Trophoblast cell (in vitro differentiated cells and primary cell): ENCODE data around the gene PMEPA1.

Source experiments
- DNase-seq, 2 donors: peaks; one replicate each; pipeline ENCODE4 v3.0.0-alpha.2; 2016
- H2AFZ ChIP-seq: 2 replicates; pipeline ENCODE4 v1.6.1; 2013; ENCODE audit warnings: low read length, moderate library complexity, mild to moderate bottlenecking; ENCODE audit not compliant: insufficient read depth, poor library complexity
- H2AK5ac ChIP-seq: 2 replicates; pipeline ENCODE4 v1.6.1; 2013; ENCODE audit warnings: mild to moderate bottlenecking, low read length
- H2BK120ac ChIP-seq: 2 replicates; pipeline ENCODE4 v1.6.1; 2013; ENCODE audit warnings: low read length, mild to moderate bottlenecking, moderate library complexity; ENCODE audit not compliant: insufficient read depth, poor library complexity
- H2BK12ac ChIP-seq: 2 replicates; pipeline ENCODE4 v1.6.1; 2013; ENCODE audit warnings: mild to moderate bottlenecking, low read length, moderate library complexity
- H2BK5ac ChIP-seq: 2 replicates; pipeline ENCODE4 v1.6.1; 2013; ENCODE audit warnings: low read length, low read depth, moderate library complexity, mild to moderate bottlenecking; ENCODE audit not compliant: poor library complexity
- H3K14ac ChIP-seq: 2 replicates; pipeline ENCODE4 v1.6.1; 2013; ENCODE audit warnings: mild to moderate bottlenecking, low read length
- H3K18ac ChIP-seq: 2 replicates; pipeline ENCODE4 v1.6.1; 2013; ENCODE audit warnings: mild to moderate bottlenecking, low read length
- H3K23ac ChIP-seq: 2 replicates; pipeline ENCODE4 v1.6.1; 2013; ENCODE audit warnings: low read length
- H3K27ac ChIP-seq: 2 replicates; pipeline ENCODE4 v1.5.1; 2013; ENCODE audit warnings: low read depth, mild to moderate bottlenecking, inconsistent platforms, low read length, moderate library complexity
- H3K27me3 ChIP-seq: 2 replicates; pipeline ENCODE4 v1.6.1; 2013; ENCODE audit warnings: inconsistent platforms, mild to moderate bottlenecking, low read length, moderate library complexity; ENCODE audit not compliant: insufficient read depth
- H3K36me3 ChIP-seq, 2 experiments: 1 replicate in 1 of 2; 2 replicates in 1 of 2; pipeline ENCODE4 v1.6.1; 2013; ENCODE audit warnings: low read length in 2 of 2, mild to moderate bottlenecking in 2 of 2, moderate library complexity in 1 of 2; ENCODE audit not compliant: insufficient read depth in 2 of 2, control insufficient read depth in 1 of 2
- H3K4ac ChIP-seq: 2 replicates; pipeline ENCODE4 v1.6.1; 2013; ENCODE audit warnings: low read depth, mild to moderate bottlenecking, low read length, moderate library complexity
- H3K4me1 ChIP-seq, 2 experiments: 1 replicate in 1 of 2; 2 replicates in 1 of 2; pipeline ENCODE4 v1.6.1; 2013; ENCODE audit warnings: low read length in 2 of 2, mild to moderate bottlenecking in 2 of 2, moderate library complexity in 1 of 2; ENCODE audit not compliant: insufficient read depth in 2 of 2, control insufficient read depth in 1 of 2
- H3K4me2 ChIP-seq: 2 replicates; pipeline ENCODE4 v1.6.1; 2013; ENCODE audit warnings: inconsistent platforms, mild to moderate bottlenecking, low read length, moderate library complexity
- H3K4me3 ChIP-seq: 2 replicates; pipeline ENCODE4 v1.5.1; 2013; ENCODE audit warnings: mild to moderate bottlenecking, low read depth, low read length, inconsistent platforms
- H3K79me1 ChIP-seq: one replicate; pipeline ENCODE4 v1.6.1; 2013; ENCODE audit warnings: low read length
- H3K79me2 ChIP-seq: 2 replicates; pipeline ENCODE4 v1.6.1; 2013; ENCODE audit warnings: low read length, mild to moderate bottlenecking; ENCODE audit not compliant: control insufficient read depth, insufficient read depth, poor library complexity
- H3K9ac ChIP-seq: 2 replicates; pipeline ENCODE4 v1.6.1; 2013; ENCODE audit warnings: mild to moderate bottlenecking, low read length
- H3K9me3 ChIP-seq: 2 replicates; pipeline ENCODE4 v1.6.1; 2013; ENCODE audit warnings: low read depth, mild to moderate bottlenecking, control low read depth, inconsistent platforms, low read length; ENCODE audit not compliant: insufficient read depth
- H4K12ac ChIP-seq: 2 replicates; pipeline ENCODE4 v1.6.1; 2013; ENCODE audit warnings: low read depth, mild to moderate bottlenecking, low read length, moderate library complexity
- H4K8ac ChIP-seq: 2 replicates; pipeline ENCODE4 v1.6.1; 2013; ENCODE audit warnings: low read depth, mild to moderate bottlenecking, low read length, moderate library complexity
- H4K91ac ChIP-seq: one replicate; pipeline ENCODE4 v1.6.1; 2013; ENCODE audit warnings: low read depth, mild to moderate bottlenecking, low read length, moderate library complexity
- WGBS: extraction: QIAGEN DNeasy Blood & Tissue Kit; methylation state at CpG from one replicate; pipeline ENCODE4 v1.1.7; 2013; ENCODE audit warnings: missing lambda C conversion rate; ENCODE audit not compliant: insufficient read length, insufficient coverage; ENCODE audit errors: extremely low coverage; 5-methylcytosine and 5-hydroxymethylcytosine counted together

Gene PMEPA1

DNA sequence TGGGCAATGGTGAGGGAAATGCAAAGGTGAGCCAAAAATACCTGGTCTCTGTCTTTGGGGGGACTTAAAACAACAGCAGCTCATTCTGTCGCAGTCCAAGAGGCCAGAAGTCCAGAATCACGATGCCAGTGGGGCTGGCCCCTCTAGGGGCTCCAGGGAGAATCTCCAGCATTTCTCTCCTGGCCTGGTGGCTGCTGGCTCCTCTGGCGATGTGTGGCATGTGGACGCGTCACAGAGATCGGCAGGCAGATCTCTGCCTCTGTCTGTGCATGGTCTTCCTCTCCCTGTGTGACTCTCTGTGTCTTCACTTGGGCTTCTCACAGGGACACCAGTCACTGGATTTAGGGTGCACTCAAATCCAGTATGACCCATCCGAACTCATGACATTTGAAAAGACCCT, 14.0 kb upstream of the PMEPA1 start:
- Histone ChIP-seq H3K4me2 (no peak overlapping the region), H4K8ac (no peak overlapping the region), H2AFZ (no peak overlapping the region), H3K14ac (peak overlapping the region; percentile 25), H2AK5ac (no peak overlapping the region), H3K36me3 (no peaks in the 10 kb centered on the region), H3K4me3 (no peak overlapping the region), H2BK12ac (peak overlapping the region; percentile 25), H3K4me1 (peaks cover 18 to 20% of the 10 kb centered on the region in 2 experiments), H2BK120ac (peak overlapping the region; percentile 24), H3K79me1 (peaks cover 4% of the 10 kb centered on the region), H3K9me3 (peaks cover 2% of the 10 kb centered on the region), H3K4ac (no peak overlapping the region), H3K79me2 (no peaks in the 10 kb centered on the region), H3K27ac (no peak overlapping the region), H3K27me3 (no peaks in the 10 kb centered on the region), H4K12ac (no peak overlapping the region), H3K18ac (no peak overlapping the region), H3K9ac (no peak overlapping the region), H2BK5ac (no peak overlapping the region), H4K91ac (no peak overlapping the region), H3K23ac (peak overlapping the region; percentile 10)
- peak; percentile 88 to 89 for DNase-seq
- no CpG with 5 or more reads among the region's 7 CpGs for WGBS

DNA sequence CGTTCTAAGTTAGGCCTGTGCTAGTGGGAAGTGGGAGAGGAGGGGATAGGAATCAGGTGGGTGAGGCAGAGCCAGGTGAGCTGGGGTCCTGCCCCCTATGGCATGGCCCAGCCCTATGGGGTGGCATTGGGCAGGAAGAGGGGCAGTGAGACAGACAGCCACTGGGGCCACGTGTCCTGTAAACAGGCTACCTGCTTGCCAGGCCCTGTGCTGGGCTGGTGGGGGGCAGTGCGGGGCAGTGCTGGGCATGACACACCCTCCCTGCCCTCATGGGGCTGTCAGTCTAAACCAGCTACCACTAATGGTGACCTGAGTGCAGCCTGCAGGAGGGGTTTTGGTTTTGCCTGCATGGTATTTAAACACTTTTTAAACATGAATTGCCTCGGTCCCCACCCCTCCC, 10.1 kb upstream of the PMEPA1 start:
- Histone ChIP-seq H4K91ac (no peak overlapping the region), H3K14ac (no peak overlapping the region), H4K12ac (no peak overlapping the region), H2BK12ac (no peak overlapping the region), H3K27ac (no peak overlapping the region), H3K4me2 (no peak overlapping the region), H3K4me3 (no peak overlapping the region), H3K9ac (no peak overlapping the region), H3K4me1 (peaks cover 11% of the 10 kb centered on the region in 2 experiments), H2BK120ac (no peak overlapping the region), H2BK5ac (no peak overlapping the region), H3K36me3 (no peaks in the 10 kb centered on the region), H3K79me2 (no peaks in the 10 kb centered on the region), H3K27me3 (no peaks in the 10 kb centered on the region), H3K79me1 (peaks cover 3% of the 10 kb centered on the region), H3K4ac (no peak overlapping the region), H3K9me3 (no peaks in the 10 kb centered on the region), H2AK5ac (no peak overlapping the region), H3K23ac (no peak overlapping the region), H4K8ac (no peak overlapping the region), H3K18ac (no peak overlapping the region), H2AFZ (no peak overlapping the region)
- no peak for DNase-seq
- WGBS = no CpG with 5 or more reads among the region's 4 CpGs

DNA sequence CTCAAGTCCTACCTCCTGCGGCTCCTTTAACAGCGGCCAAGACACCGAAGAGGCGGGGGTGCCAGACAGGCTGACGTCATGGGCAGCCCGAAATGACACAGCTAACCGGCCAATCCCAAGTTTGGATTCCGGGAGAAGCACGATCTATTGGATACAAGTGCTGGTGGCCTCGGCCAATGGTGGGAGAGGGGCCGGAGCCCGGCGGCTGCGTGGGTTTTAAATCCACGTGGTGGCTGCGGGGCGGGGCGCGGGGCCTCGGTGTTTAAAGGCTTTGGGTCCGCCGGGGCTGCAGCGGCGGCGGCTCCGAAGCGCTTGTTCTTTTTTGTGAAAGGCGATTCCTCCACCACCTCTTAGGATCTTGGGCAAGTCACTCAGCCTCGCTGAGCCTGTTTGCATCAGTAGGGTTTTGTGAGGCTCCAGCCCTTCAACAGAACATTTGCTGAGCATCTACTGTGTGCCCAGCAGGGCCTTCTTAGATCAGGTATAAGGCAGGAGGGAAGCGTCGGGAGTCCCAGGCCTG, 8.7 kb upstream of the PMEPA1 start:
- Histone ChIP-seq H3K9me3 (no peaks in the 10 kb centered on the region), H3K79me2 (no peaks in the 10 kb centered on the region), H2BK120ac (no peak overlapping the region), H3K27me3 (no peaks in the 10 kb centered on the region), H4K91ac (no peak overlapping the region), H3K27ac (no peak overlapping the region), H3K36me3 (no peaks in the 10 kb centered on the region), H3K18ac (no peak overlapping the region), H2BK12ac (no peak overlapping the region), H3K9ac (no peak overlapping the region), H3K79me1 (peaks cover 3% of the 10 kb centered on the region), H3K23ac (no peak overlapping the region), H2AK5ac (no peak overlapping the region), H3K4ac (no peak overlapping the region), H3K4me3 (peak overlapping the region; percentile 50), H3K4me2 (peak overlapping the region; percentile 63), H3K4me1 (peaks cover 3% of the 10 kb centered on the region in 2 experiments), H4K12ac (no peak overlapping the region), H3K14ac (no peak overlapping the region), H2BK5ac (no peak overlapping the region), H4K8ac (peak overlapping the region; percentile 6), H2AFZ (peak overlapping the region; percentile 14)
- no CpG with 5 or more reads among the region's 31 CpGs for WGBS
- peak; percentile 96 to 98 for DNase-seq

DNA sequence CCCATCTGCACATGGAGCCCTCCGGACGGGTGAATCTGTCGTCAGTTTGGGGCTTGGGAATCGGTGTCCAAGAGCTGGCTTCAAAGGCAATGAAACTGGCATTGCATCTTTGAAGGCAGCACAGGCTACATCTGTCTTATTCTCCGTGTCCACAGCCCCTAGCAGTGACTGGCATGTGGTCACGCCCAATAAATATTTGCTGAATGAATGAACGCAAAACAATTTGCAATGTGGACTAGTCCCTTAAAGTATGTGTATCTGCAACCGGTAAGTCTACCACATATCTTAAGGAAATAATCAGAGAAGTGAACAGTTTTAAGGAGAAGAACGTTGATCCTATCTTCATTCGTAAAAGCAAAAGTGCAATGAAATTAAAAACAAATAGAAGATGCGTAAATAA, 8.0 kb upstream of the PMEPA1 start:
- Histone ChIP-seq H2BK5ac (no peak overlapping the region), H4K91ac (no peak overlapping the region), H3K9me3 (no peaks in the 10 kb centered on the region), H3K4me2 (no peak overlapping the region), H3K23ac (no peak overlapping the region), H2AFZ (no peak overlapping the region), H3K36me3 (no peaks in the 10 kb centered on the region), H3K18ac (no peak overlapping the region), H3K79me1 (peaks cover 3% of the 10 kb centered on the region), H2BK120ac (no peak overlapping the region), H2BK12ac (peak overlapping the region; percentile 21), H3K9ac (no peak overlapping the region), H3K27me3 (no peaks in the 10 kb centered on the region), H3K14ac (no peak overlapping the region), H3K4me1 (peaks cover 3% of the 10 kb centered on the region in 2 experiments), H3K27ac (no peak overlapping the region), H3K4me3 (no peak overlapping the region), H2AK5ac (no peak overlapping the region), H3K79me2 (no peaks in the 10 kb centered on the region), H4K8ac (no peak overlapping the region), H4K12ac (no peak overlapping the region), H3K4ac (no peak overlapping the region)
- no CpG with 5 or more reads among the region's 11 CpGs for WGBS
- DNase-seq = peak; percentile 73 to 95
